HUES64 (cell line): ENCODE measurements around the gene IFNK. TPM values are rescaled to one million over a fixed set of nuclear protein-coding genes. Genes with fewer than 3 reads are reported as not detected.

Experiments
- H3K27ac ChIP-seq: 2 replicates; pipeline ENCODE4 v1.7.0; 2013; ENCODE audit warnings: low read depth, low read length, inconsistent platforms
- H3K27me3 ChIP-seq: 2 replicates; pipeline ENCODE4 v1.6.1; 2013; ENCODE audit warnings: mild to moderate bottlenecking, low read length; ENCODE audit not compliant: insufficient read depth
- H3K36me3 ChIP-seq: 2 replicates; pipeline ENCODE4 v1.6.1; 2013; ENCODE audit warnings: mild to moderate bottlenecking, low read length; ENCODE audit not compliant: insufficient read depth
- H3K4me1 ChIP-seq: 2 replicates; pipeline ENCODE4 v1.6.1; 2013; ENCODE audit warnings: mild to moderate bottlenecking, low read length, moderate library complexity; ENCODE audit not compliant: insufficient read depth
- H3K4me3 ChIP-seq: 2 replicates; pipeline ENCODE4 v1.5.1; 2013; ENCODE audit warnings: mild to moderate bottlenecking, low read length, moderate library complexity
- H3K9ac ChIP-seq: 2 replicates; pipeline ENCODE4 v1.6.1; 2013; ENCODE audit warnings: mild to moderate bottlenecking, low read depth, low read length
- H3K9me3 ChIP-seq: 2 replicates; pipeline ENCODE4 v1.6.1; 2013; ENCODE audit warnings: low read depth, low read length; ENCODE audit not compliant: insufficient read depth
- WGBS: fragments of 150-250, 120-280 bp; methylation state at CpG from one replicate; pipeline ENCODE4 v1.1.7; 2013; ENCODE audit warnings: missing lambda C conversion rate; 5-methylcytosine and 5-hydroxymethylcytosine counted together
- polyA plus RNA-seq, 2 experiments: library from polyadenylated mRNA; stranded (reverse); fragments of 50-300 nt; gene quantifications; one replicate each; pipeline ENCODE4 v1.2.3, GENCODE V29; 2013

The IFNK gene, protein sequence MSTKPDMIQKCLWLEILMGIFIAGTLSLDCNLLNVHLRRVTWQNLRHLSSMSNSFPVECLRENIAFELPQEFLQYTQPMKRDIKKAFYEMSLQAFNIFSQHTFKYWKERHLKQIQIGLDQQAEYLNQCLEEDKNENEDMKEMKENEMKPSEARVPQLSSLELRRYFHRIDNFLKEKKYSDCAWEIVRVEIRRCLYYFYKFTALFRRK
- polyA plus RNA-seq (2013, experiment 1 of 2), result not detected
- not detected for polyA plus RNA-seq (2013, experiment 2 of 2)

DNA sequence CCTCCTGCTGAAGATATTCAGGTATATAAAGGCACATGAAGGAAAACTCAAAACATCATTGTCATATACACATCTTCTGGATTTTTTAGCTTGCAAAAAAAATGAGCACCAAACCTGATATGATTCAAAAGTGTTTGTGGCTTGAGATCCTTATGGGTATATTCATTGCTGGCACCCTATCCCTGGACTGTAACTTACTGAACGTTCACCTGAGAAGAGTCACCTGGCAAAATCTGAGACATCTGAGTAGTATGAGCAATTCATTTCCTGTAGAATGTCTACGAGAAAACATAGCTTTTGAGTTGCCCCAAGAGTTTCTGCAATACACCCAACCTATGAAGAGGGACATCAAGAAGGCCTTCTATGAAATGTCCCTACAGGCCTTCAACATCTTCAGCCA, at the start of gene IFNK:
TSS of gene IFNK (plus strand) at position 55 of the 400 bp plus-strand sequence. CDS start at position 102, 47 bp downstream.
- no peaks in the 10 kb centered on the region for H3K9me3 ChIP-seq
- 98% methylated on average over 2 of the region's 2 CpGs for WGBS
- peaks cover 5% of the 10 kb centered on the region for H3K27me3 ChIP-seq
- no peaks in the 10 kb centered on the region for H3K36me3 ChIP-seq
- no peak within 1 kb of the TSS; the same call in 1 of the 2 replicates for H3K27ac ChIP-seq
- peaks cover 37% of the 10 kb centered on the region for H3K4me1 ChIP-seq
- no peak within 1 kb of the TSS for H3K4me3 ChIP-seq
- no peak within 1 kb of the TSS for H3K9ac ChIP-seq

DNA sequence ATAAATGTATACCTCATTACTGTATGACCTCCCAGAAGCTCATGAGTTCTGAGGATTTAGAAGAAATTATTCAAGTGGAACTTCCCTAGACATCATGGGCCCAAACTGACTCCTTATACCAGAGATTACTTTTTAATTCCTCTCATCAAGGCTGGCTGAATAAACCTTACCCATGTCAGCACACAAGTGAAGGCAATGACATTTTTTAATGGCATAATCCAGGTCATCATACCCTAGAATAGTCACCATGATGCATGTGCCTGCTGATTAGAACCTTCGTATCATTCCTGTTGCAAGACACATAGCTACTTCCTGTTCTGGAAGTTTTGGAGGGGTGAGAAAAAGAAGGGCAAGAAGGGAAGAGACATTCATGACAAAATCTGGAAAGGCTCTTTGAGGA, 49.8 kb upstream of the IFNK start:
- H3K9me3 ChIP-seq, result peaks cover 14% of the 10 kb centered on the region
- no peak overlapping the region for H3K27ac ChIP-seq
- H3K27me3 ChIP-seq, result no peaks in the 10 kb centered on the region
- H3K4me1 ChIP-seq, result peaks cover 29% of the 10 kb centered on the region
- H3K36me3 ChIP-seq, result no peaks in the 10 kb centered on the region
- 100% methylated on average over 1 of the region's 1 CpG for WGBS
- no peak overlapping the region for H3K9ac ChIP-seq
- no peak overlapping the region for H3K4me3 ChIP-seq

DNA sequence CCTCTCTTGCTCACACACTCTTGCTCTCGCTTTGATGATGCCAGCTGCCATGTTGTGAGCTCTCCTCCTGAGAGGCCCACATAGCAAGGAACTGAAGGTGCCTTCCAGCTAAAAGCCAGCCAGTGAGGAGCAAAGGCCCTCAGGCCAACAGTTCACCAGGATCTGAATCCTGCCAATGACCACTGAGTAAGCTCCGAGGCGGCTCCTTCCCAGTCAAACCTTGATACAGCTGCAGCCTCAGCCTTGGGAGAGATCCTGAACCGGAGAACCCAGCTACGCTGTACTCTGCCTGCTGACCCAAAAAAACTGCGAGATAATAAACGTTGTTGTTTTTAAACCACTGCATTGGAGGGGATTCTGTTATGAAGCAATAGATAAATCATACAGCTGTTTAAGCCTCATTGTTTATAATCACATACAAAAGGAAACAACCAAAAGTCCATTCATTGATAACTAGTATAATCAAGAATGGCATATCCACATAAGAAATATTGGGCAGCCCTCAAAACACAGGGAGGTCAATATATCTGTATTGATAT, 49.0 kb upstream of the IFNK start:
- 95% methylated on average over 7 of the region's 7 CpGs for WGBS
- H3K9me3 ChIP-seq, result peaks cover 21% of the 10 kb centered on the region
- no peaks in the 10 kb centered on the region for H3K36me3 ChIP-seq
- peaks cover 26% of the 10 kb centered on the region for H3K4me1 ChIP-seq
- no peaks in the 10 kb centered on the region for H3K27me3 ChIP-seq
- H3K27ac ChIP-seq, result no peak overlapping the region
- no peak overlapping the region for H3K4me3 ChIP-seq
- H3K9ac ChIP-seq, result no peak overlapping the region

DNA sequence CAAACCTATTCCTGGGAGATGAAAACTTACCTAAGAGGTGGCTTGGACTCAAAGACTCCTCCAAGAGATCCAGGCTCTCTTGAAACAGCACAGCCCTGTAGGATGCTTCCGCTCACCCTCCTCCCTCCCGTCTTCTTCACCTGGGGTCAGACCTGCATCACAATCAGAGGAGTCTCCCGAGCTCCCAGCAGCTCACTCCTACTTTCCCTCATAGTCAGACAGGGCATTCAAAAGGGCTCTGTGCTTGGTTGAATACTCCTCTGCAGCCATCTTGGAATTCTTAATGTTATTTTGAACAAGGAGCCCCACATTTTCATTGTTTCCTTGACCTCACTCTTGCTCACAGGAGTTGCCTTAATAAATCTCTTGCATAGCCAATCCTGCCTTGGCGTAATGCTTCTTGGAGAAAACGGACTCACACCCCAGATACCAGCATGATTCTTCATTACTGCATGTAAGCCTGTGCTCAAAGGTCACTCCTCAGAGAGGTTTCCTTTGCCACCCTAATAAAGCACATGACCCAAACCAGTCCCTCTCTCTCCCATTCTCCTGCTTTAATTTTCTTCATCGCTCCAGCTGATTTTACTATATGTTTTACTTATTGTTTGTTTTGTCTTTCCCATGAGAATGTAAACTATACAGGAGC, 47.1 kb upstream of the IFNK start:
- 86% methylated on average over 5 of the region's 6 CpGs for WGBS
- no peaks in the 10 kb centered on the region for H3K36me3 ChIP-seq

DNA sequence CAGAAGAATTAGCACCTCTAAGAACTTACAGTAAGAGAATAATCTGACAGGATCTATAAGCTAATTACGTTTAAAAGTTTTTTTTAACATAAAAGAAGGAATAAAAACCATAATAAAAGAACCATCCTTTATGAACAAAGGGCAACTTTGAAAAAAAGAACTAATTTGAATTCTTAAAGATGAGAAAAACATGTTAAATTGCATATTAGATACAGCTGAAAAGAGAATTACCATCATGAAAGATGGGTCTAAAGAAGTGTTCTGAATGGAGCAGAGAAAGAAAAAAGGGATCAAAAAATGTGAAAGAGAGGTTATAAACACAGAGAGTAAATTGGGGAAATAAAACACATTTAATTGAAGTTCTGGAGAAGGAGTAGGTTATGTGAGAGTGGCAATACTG, 45.8 kb upstream of the IFNK start:
- Histone ChIP-seq H3K4me1 (0 out of 2 replicates have a peak, but pooled peaks cover 4% of the 10 kb centered on the region), H3K9ac (no peak overlapping the region), H3K27ac (no peak overlapping the region), H3K9me3 (peaks cover 21% of the 10 kb centered on the region), H3K36me3 (no peaks in the 10 kb centered on the region), H3K27me3 (no peaks in the 10 kb centered on the region), H3K4me3 (no peak overlapping the region)
- no CpG with 5 or more reads among the region's 1 CpG for WGBS

More for the DNA sequence above, 47.1 kb upstream of the IFNK start:
- no peak overlapping the region for H3K4me3 ChIP-seq
- no peak overlapping the region for H3K9ac ChIP-seq
- peaks cover 21% of the 10 kb centered on the region for H3K9me3 ChIP-seq
- H3K4me1 ChIP-seq, result peaks cover 11% of the 10 kb centered on the region; the same call in 1 of the 2 replicates
- no peaks in the 10 kb centered on the region for H3K27me3 ChIP-seq
- no peak overlapping the region for H3K27ac ChIP-seq

DNA sequence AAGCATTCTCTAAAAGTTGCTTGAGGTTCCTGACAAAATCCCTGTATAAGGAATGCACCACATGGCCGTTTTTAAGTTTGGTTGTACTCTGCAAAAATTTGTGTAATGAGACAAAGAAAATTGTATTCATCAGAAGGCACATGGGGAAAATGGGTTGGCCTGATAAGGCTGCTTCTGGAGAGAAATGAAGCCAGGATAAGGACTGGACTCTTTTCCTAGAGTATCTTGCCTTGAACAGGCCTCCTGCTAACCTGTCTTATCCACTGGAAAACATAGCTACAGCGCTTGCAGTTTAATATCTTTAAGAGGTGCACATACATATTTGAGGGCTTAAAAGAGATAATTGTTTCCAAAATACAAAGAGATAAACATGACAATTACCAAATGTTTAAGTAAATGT, 41.4 kb upstream of the IFNK start:
- Histone ChIP-seq H3K36me3 (0 out of 2 replicates have a peak, but pooled peaks cover 3% of the 10 kb centered on the region), H3K9ac (no peak overlapping the region), H3K27me3 (no peaks in the 10 kb centered on the region), H3K9me3 (peaks cover 21% of the 10 kb centered on the region), H3K27ac (no peak overlapping the region), H3K4me1 (peaks cover 7% of the 10 kb centered on the region; the same call in 1 of the 2 replicates), H3K4me3 (no peak overlapping the region)
- 94% methylated on average over 2 of the region's 2 CpGs for WGBS

DNA sequence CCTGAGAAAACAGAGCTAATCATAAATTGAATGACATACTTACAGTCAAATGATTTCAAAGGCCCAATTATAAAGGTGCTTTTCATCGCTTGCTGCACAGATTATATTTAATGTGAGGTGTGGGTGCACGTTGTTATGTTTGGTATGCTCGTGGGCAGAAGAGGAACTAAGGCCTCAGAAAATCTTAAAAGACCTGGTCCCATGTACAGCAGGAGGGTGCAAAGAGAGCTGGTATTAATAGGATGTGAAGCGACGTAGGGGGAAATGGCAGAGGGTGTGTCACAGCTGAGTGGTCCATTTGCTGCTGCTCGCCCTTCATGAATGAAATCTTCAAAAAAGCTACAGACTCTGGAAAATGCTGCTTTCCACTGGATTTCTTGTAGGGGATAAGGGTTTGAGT, 40.5 kb upstream of the IFNK start:
- Histone ChIP-seq H3K4me1 (peaks cover 9% of the 10 kb centered on the region; the same call in 1 of the 2 replicates), H3K27ac (no peak overlapping the region), H3K9ac (no peak overlapping the region), H3K27me3 (no peaks in the 10 kb centered on the region), H3K36me3 (0 out of 2 replicates have a peak, but pooled peaks cover 3% of the 10 kb centered on the region), H3K9me3 (peaks cover 14% of the 10 kb centered on the region), H3K4me3 (no peak overlapping the region)
- 96% methylated on average over 6 of the region's 6 CpGs for WGBS

DNA sequence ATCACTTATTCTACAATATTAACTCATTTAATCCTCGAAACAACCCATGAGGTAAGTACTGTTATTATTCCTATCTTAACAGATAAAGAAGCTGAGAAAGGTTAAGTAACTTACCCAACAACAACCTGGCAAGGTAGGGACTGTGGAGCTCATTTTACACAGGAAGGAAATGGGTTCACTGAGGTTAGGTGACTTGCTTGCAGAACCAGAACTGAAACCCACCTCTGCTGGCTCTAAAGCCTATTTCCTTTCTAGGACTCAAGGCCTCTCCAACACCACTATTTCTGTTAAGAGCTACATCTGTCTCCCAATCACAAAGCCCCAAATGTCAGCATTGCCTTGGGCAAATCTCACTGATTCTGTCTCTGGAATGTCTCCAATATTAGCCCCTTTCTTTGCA, 38.9 kb upstream of the IFNK start:
- no peaks in the 10 kb centered on the region for H3K9me3 ChIP-seq
- H3K4me1 ChIP-seq, result peaks cover 24% of the 10 kb centered on the region
- H3K27ac ChIP-seq, result no peak overlapping the region
- 0 out of 2 replicates have a peak, but pooled peaks cover 3% of the 10 kb centered on the region for H3K36me3 ChIP-seq
- no peak overlapping the region for H3K9ac ChIP-seq
- WGBS, result no CpG with 5 or more reads among the region's 1 CpG
- H3K27me3 ChIP-seq, result no peaks in the 10 kb centered on the region
- no peak overlapping the region for H3K4me3 ChIP-seq

DNA sequence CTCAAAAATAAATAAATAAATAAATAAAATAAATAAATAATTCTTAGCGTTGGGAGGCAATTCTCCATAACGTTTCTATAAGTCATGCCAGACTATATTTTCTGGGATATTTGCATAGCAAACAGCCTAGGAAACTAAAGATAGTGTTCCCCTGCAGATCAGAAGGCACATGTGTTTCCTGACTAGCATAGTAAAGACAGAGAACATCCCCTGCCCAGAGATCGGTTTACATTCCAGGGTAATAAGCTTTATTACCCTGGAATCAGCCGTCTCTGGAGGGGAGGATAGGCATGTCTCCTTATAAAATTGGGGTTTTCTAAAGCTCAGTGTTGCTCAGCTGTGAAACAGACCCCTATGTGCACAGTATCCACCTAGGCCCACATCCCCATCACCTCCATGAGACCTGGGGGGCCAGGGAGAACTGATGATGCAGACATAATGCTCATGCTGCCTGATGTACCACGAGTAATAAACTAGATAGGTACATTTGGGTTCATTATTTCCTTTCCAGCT, 36.9 kb upstream of the IFNK start:
- no peaks in the 10 kb centered on the region for H3K9me3 ChIP-seq
- 67% methylated on average over 5 of the region's 5 CpGs for WGBS

DNA sequence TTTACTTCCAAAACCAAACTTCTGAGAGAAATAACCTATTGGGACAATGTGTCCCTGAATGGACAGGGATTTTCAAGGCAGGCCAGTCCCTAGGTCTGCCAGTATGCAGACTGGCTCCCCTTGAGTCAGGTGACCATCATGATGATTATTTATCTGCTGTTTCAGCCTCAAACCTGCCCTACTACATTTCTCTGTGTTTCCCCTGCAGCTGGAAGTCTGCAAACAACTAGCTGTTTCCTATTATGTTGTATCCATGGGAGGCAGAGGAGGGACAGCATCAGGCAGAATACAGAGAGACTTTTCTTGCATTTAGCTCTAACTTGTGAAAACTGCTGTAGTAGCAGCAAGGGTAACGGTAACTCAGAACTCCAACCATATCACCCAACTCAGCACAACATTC, 36.2 kb upstream of the IFNK start:
- Histone ChIP-seq H3K4me3 (no peak overlapping the region), H3K9ac (no peak overlapping the region), H3K36me3 (0 out of 2 replicates have a peak, but pooled peaks cover 3% of the 10 kb centered on the region), H3K9me3 (no peaks in the 10 kb centered on the region), H3K27me3 (no peaks in the 10 kb centered on the region), H3K4me1 (peaks cover 24% of the 10 kb centered on the region), H3K27ac (no peak overlapping the region; the same call in 1 of the 2 replicates)
- 94% methylated on average over 1 of the region's 1 CpG for WGBS

More for the DNA sequence above, 36.9 kb upstream of the IFNK start:
- Histone ChIP-seq H3K27me3 (no peaks in the 10 kb centered on the region), H3K9ac (no peak overlapping the region), H3K4me3 (no peak overlapping the region), H3K4me1 (peaks cover 24% of the 10 kb centered on the region), H3K27ac (no peak overlapping the region), H3K36me3 (0 out of 2 replicates have a peak, but pooled peaks cover 3% of the 10 kb centered on the region)
